ENCODE results near the gene ITPR2. TPM values are rescaled to one million over a fixed set of nuclear protein-coding genes. Genes with fewer than 3 reads are reported as not detected.
A peak's percentile ranks its signal among the peaks of the same experiment; 100 is the strongest.

The ITPR2 gene
- total RNA-seq, 1 donor from 2014 or later: 15.8 TPM

DNA sequence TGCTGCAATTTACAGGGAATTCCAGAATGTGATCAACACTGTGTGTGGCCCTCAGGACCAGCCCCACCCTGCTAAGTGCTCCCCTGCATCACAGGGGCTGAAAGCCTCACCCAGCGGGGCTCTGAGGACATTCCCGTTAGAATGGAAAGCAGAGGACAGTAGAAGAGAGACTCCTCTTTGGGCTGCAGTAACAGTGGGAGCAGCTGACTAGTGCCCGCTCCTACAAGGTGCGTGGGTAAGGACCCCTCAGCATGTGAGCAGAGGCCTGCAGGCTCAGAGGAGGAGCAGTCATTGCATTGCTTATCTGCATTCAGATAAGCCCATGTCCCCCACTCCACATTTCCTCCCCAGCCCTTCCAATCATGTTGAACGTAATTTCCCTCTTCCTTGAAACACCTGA, 120.1 kb downstream of the ITPR2 start:
- DNase-seq: no peak
- no peak overlapping the region for H3K4me3 ChIP-seq
- no peaks in the 10 kb centered on the region for H3K9me3 ChIP-seq (replicated peaks)
- TF ChIP-seq, protein P1, sequence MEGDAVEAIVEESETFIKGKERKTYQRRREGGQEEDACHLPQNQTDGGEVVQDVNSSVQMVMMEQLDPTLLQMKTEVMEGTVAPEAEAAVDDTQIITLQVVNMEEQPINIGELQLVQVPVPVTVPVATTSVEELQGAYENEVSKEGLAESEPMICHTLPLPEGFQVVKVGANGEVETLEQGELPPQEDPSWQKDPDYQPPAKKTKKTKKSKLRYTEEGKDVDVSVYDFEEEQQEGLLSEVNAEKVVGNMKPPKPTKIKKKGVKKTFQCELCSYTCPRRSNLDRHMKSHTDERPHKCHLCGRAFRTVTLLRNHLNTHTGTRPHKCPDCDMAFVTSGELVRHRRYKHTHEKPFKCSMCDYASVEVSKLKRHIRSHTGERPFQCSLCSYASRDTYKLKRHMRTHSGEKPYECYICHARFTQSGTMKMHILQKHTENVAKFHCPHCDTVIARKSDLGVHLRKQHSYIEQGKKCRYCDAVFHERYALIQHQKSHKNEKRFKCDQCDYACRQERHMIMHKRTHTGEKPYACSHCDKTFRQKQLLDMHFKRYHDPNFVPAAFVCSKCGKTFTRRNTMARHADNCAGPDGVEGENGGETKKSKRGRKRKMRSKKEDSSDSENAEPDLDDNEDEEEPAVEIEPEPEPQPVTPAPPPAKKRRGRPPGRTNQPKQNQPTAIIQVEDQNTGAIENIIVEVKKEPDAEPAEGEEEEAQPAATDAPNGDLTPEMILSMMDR (IDR thresholded peaks at IDR 0.05; ENCODE audit: borderline replicate concordance): no peak
- H3K36me3 ChIP-seq: peaks cover 44% of the 10 kb centered on the region
- H3K27ac ChIP-seq (replicated peaks): no peak overlapping the region
- intact Hi-C loops (cut with micrococcal nuclease): no loop called here
- no peaks in the 10 kb centered on the region for H3K27me3 ChIP-seq (ENCODE audit: low read depth)
- H3K4me1 ChIP-seq: no peaks in the 10 kb centered on the region

DNA sequence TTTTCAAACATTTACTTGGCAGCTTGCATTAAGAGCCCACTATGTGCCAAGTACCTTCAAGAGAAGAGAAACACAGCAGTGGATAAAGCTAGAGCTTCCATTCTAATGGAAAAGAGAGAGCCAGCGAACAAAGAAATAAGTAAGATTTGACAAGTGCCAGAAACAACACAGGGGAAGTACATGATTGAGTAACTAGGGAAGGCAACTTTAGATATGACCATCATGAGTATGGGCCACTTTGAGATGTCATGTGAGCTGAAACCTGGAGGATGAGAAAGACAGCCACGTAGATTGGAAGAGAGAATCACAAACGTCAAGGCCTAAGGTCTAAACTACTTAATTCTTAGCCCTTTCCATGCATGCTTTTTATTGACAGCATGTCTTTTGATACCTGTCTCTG, 121.4 kb downstream of the ITPR2 start:
- no peak overlapping the region for H3K4me3 ChIP-seq
- no peaks in the 10 kb centered on the region for H3K9me3 ChIP-seq (replicated peaks)
- DNase-seq: no peak
- TF ChIP-seq, protein P1 (IDR thresholded peaks at IDR 0.05; ENCODE audit: borderline replicate concordance): no peak
- H3K4me1 ChIP-seq: no peaks in the 10 kb centered on the region
- H3K36me3 ChIP-seq: peaks cover 38% of the 10 kb centered on the region
- intact Hi-C loops (cut with micrococcal nuclease): no loop called here
- H3K27ac ChIP-seq (replicated peaks): no peak overlapping the region
- no peaks in the 10 kb centered on the region for H3K27me3 ChIP-seq (ENCODE audit: low read depth)

GRCh38 chr12:26711072-26711471, 121.9 kb downstream of the ITPR2 start:
- Histone ChIP-seq H3K9me3 (replicated peaks) (no peaks in the 10 kb centered on the region), H3K27ac (replicated peaks) (no peak overlapping the region), H3K27me3 (ENCODE audit: low read depth) (no peaks in the 10 kb centered on the region), H3K4me3 (no peak overlapping the region), H3K36me3 (peaks cover 38% of the 10 kb centered on the region), H3K4me1 (no peaks in the 10 kb centered on the region)
- intact Hi-C loops (cut with micrococcal nuclease): no loop called here
- DNase-seq: no peak
- TF ChIP-seq, protein P1 (IDR thresholded peaks at IDR 0.05; ENCODE audit: borderline replicate concordance): no peak

DNA sequence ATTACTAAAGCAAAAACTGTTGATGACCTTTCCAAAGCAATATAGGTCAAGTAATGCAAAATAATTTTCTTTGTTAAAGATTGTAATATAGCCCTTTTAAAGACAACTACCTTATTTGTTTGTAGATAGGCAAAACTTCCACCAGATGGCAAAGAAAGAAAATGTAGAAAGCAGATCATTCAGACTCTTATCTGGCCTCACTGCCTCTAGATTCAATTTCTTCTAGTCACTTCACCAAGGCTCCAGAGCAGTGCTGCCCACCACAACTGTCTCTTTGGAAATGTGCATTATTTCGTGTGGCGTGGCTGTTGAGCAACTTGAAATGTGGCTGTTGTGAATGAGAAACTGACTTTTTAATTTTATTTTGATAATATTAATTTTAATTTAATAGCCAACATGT, 127.1 kb downstream of the ITPR2 start:
- intact Hi-C loops (cut with micrococcal nuclease): no loop called here
- Histone ChIP-seq H3K4me1 (peaks cover 20% of the 10 kb centered on the region), H3K4me3 (no peak overlapping the region), H3K27ac (replicated peaks) (no peak overlapping the region), H3K36me3 (peaks cover 16% of the 10 kb centered on the region), H3K9me3 (replicated peaks) (no peaks in the 10 kb centered on the region), H3K27me3 (ENCODE audit: low read depth) (no peaks in the 10 kb centered on the region)
- TF ChIP-seq, protein P1 (IDR thresholded peaks at IDR 0.05; ENCODE audit: borderline replicate concordance): no peak
- DNase-seq: no peak

- DNase-seq: no peak
- TF ChIP-seq, protein P1 (IDR thresholded peaks at IDR 0.05; ENCODE audit: borderline replicate concordance): no peak
- Histone ChIP-seq H3K4me1 (peaks cover 20% of the 10 kb centered on the region), H3K4me3 (no peak overlapping the region), H3K27me3 (ENCODE audit: low read depth) (no peaks in the 10 kb centered on the region), H3K36me3 (peaks cover 11% of the 10 kb centered on the region), H3K9me3 (replicated peaks) (no peaks in the 10 kb centered on the region), H3K27ac (replicated peaks) (peak overlapping the region; percentile 17)
- intact Hi-C loops (cut with micrococcal nuclease): no loop called here
Observed at GRCh38 chr12:26704684-26705460, 128.1 kb downstream of the ITPR2 start.
